AG08395 (cell line): ENCODE results near the gene CLIC5.

Experiments
- DNase-seq: peaks from one replicate; pipeline ENCODE4 v3.0.0; 2012; ENCODE audit warnings: mixed read lengths, low spot score

The CLIC5 gene

GRCh38 chr6:46015119-46015968, at the start of gene CLIC5:
TSS of gene CLIC5 (minus strand) at chr6:46015860. CDS start at chr6:46015542, 318 bp downstream.
- DNase-seq = no peak

GRCh38 chr6:46062991-46063390, 47.3 kb upstream of the CLIC5 start:
- no peak for DNase-seq

DNA sequence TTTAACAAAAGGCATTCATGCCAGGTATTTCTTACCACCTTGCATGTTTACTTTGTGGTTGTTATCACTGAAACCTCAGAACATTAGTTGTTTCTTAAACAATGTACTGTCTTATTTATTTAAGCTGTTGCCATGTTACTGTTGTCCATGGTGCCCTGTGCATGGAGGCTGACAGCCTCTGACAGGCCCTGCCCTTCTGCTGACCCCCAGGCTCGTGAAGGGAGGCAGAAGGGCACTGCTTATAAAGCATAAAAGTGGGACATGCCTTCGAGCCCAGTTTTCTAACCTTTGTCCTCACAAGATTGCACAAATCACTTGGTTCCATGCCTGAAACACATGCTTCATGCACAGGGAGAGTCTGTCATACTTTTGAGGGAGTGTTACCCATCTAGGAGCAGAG, 46.7 kb upstream of the CLIC5 start:
- no peak for DNase-seq

GRCh38 chr6:46061497-46061896, 45.8 kb upstream of the CLIC5 start:
- DNase-seq = no peak

- no peak for DNase-seq
These were observed 43.9 kb upstream of the CLIC5 start for GRCh38 chr6:46059608-46060007.

DNA sequence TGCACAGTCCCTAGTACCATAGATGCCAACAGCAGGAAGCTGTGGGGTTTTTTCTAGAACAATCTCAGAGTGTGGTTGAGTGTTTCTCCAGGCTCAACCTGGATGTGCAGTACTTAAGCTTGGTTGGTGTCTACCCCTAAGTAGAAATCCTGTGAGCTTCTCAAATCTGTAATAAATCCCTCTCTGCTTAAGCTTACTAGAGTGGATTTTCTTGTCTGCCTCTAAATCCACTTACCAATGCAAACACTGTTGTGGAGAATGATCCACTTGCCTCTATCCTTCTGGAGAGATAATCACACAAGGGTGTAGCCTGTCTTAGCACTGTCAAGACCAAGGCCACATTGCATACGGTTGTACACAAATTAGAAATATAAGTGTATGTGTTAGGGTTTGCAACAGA, 43.3 kb upstream of the CLIC5 start:
- no peak for DNase-seq

GRCh38 chr6:46057792-46058191, 42.1 kb upstream of the CLIC5 start:
- no peak for DNase-seq

DNA sequence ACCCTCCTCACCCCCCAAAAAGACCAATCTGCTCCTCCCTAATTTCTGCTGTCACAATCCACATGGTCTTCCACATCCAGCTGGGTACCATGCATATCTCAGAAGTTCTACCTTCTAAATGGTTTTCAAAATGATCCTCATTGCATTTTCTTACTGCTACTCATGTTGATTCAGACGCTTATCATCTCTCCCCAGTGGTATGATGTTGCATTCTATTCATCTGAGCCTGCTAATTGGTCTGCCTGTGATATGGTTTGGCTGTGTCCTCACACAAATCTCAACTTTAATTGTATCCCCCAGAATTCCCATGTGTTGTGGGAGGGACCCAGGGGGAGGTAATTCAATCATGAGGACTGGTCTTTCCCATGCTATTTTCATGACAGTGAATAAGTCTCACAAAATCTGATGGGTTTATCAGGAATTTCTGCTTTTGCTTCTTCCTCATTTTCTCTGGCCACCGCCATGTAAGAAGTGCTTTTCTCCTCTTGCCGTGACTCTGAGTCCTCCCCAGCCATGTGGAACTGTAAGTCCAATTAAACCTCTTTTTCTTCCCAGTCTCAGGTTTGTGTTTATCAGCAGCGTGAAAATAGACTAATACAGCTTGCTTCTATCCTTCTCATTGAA, 41.4 kb upstream of the CLIC5 start:
- DNase-seq = peak; percentile 5

DNA sequence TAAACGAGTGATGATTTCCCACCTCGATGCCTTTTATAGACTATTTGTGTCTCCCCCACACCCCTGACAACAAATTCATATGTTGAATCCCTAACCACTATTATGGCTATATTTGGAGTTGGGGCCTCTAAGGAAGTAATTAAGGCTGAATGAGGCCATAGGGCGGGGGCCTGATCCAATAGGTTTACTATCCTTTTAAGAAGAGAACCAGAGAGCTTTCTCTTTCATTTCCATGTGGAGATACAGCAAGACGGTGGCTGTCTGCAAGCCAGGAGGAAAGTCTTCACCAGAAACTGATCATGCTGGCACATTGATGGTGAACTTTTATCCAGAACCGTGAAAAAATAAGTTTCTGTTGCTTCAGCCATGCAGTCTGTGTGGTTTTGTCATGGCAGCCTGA, 38.9 kb upstream of the CLIC5 start:
- DNase-seq = no peak

DNA sequence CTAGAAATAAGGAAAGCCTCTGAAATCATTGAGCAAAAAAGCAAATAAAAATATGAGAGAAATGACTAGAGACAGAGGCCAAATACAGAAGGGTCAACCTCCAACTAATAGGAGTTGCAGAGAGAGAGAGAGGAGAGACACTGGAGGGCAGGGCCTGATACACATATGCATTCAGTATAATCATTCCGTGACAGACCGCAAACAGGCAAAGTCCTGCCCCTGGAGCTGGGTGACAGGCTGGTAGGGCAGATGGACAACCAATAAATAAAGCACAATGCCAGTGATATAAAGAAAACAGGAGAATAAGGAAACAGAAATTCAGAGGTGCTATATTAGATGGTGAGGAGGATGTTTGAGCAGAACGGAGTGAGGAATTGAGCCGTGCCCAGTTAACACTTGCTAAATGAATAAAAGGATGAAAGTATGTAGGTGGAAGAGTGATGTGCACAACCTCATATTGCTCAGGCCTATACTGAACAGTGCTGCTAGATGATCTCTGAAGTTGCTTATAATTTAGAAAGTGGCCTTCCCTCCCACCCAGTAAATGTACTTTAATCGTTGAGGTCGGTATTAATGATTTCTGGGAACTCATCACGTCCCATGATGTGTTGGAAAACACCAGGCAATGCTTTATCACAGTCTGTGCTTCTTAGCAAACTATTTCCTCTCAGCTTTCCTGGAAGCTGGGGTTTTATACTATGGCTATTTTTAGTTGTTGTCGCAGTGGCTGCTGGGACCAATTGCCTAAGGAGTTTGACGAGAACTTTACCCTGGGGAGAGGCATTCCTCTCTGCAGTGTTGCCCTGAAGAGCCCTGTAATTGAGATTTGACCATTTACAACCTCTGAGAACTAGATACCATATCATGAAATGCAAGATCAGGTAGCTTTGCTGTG, 37.6 kb upstream of the CLIC5 start:
- no peak for DNase-seq

DNA sequence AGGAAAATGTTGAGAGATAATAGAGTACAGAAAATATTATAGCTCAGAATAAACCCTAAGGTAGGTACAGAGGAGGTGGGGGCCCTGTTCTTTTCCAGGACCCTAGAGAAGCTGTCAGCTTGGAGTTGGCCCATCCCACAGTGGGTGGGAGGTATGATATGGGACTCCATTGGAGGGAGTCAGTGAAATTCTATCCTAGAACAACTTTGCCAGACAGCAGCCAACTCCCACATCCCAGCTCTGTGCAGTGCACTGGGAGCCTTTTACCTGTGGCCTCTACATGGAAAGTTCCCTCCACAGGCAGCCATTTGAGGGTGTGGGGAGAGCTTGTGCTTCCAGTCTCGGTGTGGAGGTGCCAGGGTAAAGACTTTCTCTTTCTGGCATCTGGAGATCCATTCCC, 36.8 kb upstream of the CLIC5 start:
- DNase-seq = no peak

DNA sequence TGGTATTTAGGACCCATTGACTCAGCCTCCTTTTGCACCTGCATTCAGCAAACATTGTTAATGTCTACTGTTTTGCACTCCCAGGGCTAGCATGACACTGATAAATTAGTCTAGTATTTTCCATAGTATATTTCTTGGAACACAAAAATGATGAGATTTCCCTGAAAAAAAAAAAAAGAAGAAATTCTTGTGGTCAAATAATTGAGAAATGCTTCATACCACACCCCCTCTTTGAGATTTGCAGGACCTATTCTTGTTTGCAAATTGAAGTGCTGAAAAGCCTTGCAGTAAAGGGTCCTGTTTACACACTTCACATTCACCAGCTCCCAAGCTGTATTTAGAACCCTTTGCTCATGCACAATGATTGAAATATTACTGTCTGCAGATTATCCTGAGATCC, 36.3 kb upstream of the CLIC5 start:
- DNase-seq = peak; percentile 18

DNA sequence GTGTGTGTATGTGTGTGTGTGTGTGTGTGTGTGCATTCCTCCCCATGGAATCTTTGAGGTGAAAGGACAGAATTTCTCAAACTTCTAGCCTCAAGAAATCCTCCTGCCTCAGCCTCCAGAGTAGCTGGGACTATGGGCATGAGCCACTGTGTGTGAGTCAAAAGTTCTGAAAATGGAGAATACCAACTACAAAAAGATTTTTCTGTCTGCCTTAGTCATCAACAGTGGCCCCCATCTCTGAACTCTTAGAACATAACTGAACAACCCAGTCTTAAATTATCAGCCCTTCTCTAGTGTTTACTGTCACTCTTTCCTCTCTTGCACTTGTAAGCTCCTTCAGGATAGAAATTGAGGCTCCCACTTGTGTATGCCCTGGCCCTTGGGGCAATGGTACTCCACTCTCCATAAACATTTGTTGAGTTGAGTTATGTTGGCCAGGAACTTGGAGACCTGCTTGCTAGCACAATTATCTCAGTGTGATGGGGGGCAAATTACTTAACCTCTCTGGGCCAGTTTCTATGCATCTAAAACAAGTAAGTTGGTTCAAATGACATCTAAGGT, 35.3 kb upstream of the CLIC5 start:
- no peak for DNase-seq

- DNase-seq = no peak
These were observed 33.1 kb upstream of the CLIC5 start for GRCh38 chr6:46048646-46049297.

GRCh38 chr6:46046558-46047174, 31.0 kb upstream of the CLIC5 start:
- no peak for DNase-seq

DNA sequence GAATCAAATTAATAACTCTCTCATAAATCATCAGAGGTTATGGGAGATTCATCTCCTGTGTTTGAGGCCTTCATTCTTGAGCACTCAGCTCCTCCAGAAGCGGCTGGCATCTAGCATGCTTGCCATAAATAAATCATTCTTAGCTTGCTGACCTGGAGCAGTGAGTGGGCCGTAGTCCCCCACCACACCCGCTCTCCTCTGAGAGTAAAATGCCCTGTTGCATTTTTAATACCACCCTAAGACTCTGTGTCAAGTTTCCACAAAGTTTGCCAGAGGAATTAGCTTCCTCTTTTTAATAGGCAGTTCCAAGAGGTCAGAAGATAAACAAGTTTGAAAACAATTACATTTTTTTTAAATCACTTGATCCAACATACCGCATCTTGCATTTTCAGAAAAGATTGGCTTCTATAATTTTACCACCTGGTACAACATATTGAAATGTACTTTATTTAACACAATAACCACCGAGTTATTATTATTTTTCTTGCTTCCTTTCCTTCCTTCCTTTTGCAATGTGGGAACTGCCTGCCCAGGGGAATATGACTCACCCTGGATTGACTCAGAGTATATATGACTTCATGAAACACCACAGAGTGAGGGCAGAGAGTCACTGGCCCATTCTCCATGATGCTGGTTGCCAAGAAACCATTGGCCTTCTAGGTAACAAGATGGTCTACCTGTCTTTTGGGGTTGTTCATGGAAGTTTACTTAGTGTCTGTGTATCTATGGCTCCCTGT, 29.4 kb upstream of the CLIC5 start:
- DNase-seq = peak; percentile 84

DNA sequence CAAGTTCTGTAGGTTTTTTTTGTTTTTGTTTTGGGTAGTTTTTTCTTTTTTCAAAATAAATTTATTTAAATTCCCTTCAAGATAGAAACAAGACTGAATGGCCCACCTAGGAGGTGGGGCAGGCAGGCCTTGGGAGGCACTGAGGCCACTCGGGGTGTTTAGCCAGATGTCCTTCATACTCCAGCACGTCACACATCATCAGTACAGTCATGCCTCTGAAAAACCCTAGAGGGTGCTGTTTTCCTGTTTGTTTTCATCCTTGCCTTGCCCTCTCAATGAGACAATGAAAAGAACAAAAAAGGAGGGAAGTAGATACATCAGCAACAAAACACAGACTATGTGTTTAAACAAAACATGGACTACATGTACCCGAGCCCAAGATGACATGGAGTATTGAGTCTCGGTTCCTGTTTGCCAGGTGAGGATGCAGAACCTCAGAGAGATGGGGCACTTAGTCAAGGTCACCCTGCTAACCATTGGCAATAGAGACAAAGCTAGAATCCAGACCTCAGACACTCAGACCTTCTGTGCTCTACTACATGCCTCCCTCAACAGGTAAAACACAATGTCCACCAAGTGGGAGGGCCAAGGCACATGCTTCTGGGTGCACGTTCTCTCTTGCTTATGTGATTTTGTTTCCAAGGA, 26.8 kb upstream of the CLIC5 start:
- peak; percentile 46 for DNase-seq

GRCh38 chr6:46040288-46040687, 24.6 kb upstream of the CLIC5 start:
- no peak for DNase-seq

- no peak for DNase-seq
These were observed 24.0 kb upstream of the CLIC5 start for GRCh38 chr6:46039646-46040045.

DNA sequence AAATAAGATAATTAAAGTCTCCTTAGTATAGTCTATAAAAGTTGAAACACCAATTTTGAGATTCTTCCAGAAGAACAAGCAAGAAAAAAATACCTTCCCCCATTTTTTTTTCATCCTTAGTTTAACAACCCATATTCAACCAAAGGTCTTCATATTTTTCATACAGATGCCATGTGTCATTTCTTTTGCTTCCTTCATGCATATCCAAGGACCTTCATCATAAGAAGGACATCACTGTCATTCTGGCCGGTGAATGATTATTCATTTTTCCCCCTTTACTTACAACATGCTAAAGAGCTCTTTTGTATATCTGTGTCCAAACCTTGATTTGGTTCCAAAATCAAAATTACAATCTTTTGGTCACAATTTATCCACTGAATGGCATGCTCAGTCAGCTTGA, 21.3 kb upstream of the CLIC5 start:
- no peak for DNase-seq
